COLO829 (cell line): Measurements from ENCODE around the gene PITPNC1.

Experiments
- DNase-seq: peaks from one replicate; pipeline ENCODE4 v3.0.0; 2012; ENCODE audit warnings: low spot score

The PITPNC1 gene

DNA sequence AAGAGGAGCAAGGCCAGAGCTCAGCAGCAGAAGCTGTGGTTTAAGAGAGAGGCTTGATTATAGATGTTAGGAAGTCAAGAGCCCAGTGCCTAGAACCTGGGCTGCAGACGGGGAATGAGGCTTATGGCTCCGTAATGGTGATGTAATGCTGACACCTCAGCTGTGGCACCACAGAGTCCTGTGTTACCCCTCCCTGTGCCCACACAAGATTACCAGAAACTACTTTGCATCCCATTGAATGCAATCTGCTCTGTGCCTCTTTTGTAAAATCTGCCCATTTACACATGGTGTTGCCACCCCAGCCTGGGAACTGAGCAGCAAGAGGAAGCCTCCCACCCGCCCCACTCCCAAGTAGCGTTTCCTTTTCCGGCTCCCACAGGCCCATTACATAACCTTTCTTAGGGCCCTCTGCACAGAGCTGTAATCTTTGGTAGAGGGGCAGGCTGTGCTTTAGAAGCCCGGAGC is 57.0 kb downstream of the PITPNC1 start:
- DNase-seq: no peak

DNA sequence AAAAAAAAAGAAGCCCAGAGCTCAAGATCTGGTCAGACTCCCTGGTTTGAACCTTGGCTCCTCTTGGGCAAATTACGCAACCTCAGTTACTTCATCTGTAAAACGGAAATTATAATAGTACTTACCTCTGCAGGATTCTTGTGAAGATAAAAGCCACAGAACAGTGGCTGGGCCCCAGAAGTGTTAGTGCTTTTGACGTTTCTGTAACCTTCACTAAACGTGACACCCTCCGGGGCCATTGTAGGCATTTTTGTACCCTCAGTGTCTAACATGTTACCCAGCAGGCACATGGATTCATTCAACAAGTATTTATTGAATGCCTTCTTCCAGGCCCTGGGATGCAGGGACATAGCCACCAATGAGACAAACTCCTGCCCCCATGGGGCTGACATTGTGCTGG is 58.0 kb downstream of the PITPNC1 start:
- no peak for DNase-seq

GRCh38 chr17:67435786-67436185 is 58.7 kb downstream of the PITPNC1 start:
- no peak for DNase-seq

- DNase-seq: no peak
These were observed 59.2 kb downstream of the PITPNC1 start for GRCh38 chr17:67436233-67436632.

- no peak for DNase-seq
These were observed 61.6 kb downstream of the PITPNC1 start for GRCh38 chr17:67438667-67439066.

GRCh38 chr17:67439269-67439668 is 62.2 kb downstream of the PITPNC1 start:
- no peak for DNase-seq

GRCh38 chr17:67440277-67441051 is 63.4 kb downstream of the PITPNC1 start:
- no peak for DNase-seq

- DNase-seq: no peak
These were observed 64.2 kb downstream of the PITPNC1 start for GRCh38 chr17:67441052-67441895.

DNA sequence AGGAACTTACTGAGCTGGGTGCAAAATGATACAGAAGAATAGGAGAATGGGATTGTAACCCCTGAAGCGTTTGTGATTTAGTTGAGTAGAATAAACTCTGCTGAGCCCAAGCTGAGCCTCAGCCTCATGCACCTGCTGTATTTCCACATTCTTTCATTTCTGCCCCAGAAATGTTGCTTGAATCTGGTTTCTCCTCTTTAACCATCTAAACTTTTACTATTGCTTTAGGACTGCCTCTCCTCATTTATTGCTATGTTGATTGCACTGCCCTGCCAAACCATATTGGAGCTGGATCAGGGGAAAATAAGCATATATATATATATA is 64.8 kb downstream of the PITPNC1 start:
- DNase-seq: no peak

DNA sequence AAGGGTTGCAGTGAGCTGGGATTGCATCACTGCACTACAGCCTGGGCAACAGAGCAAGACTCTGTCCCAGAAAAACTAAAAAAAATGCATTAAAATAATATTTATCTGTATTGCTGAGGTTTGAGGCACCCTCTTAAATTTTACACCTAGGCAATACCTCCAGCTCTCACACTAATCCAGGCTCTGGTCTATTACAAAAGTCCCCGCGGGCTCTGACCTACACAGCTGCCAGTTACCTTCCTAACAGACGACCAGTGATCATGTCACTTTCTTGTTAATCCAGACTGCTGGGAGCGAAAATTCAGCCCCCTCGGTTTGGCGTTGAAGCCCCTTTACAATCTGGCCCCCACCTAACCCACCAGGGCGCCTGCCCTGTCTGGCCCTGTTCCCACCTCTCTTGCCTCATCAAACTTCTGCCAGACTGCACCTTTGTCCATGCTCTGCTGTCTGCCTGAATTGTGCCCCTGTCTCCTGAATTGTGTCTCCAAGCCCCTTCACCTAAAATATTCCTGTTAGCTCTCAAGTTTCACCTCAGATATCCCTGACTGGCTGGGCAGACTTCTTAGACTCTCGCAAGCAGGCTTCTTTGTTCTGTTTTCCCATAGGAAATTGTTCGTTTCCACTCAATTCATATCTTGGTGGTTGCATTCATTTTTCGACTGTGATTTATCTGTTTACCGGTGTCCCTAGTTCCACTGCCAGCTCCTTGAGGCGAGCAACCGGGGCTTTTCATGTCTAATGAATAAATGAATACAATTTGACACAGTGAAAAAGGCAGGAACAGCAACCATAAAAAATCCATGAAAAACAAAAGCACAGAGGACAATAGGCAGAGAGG is 65.9 kb downstream of the PITPNC1 start:
- DNase-seq: no peak

- DNase-seq: no peak
These were observed 67.0 kb downstream of the PITPNC1 start for GRCh38 chr17:67443931-67444595.

DNA sequence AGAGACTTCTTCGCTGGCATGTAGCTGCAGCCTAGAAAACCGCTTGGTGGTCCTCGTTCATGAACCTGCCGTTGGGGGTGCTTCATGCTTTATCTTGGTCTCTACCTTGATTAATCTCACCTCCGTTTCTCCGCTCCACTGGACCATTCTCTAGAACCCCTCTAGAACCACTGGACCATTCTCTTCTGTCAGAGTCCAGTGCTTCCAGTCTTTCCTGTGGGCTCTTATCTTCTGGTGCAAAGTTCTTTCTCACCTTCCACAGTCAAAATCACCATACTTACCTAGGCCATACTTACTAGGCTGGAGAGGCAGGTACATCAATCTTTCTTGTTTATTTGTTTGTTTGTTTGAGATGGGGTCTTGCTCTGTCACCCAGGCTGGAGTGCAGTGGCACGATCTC is 71.4 kb downstream of the PITPNC1 start:
- DNase-seq: no peak

GRCh38 chr17:67449065-67449464 is 72.0 kb downstream of the PITPNC1 start:
- DNase-seq: no peak

- no peak for DNase-seq
These were observed 73.0 kb downstream of the PITPNC1 start for GRCh38 chr17:67449845-67450755.

GRCh38 chr17:67452681-67453554 is 75.8 kb downstream of the PITPNC1 start:
- no peak for DNase-seq

- no peak for DNase-seq
These were observed 79.0 kb downstream of the PITPNC1 start for GRCh38 chr17:67456103-67456502.

DNA sequence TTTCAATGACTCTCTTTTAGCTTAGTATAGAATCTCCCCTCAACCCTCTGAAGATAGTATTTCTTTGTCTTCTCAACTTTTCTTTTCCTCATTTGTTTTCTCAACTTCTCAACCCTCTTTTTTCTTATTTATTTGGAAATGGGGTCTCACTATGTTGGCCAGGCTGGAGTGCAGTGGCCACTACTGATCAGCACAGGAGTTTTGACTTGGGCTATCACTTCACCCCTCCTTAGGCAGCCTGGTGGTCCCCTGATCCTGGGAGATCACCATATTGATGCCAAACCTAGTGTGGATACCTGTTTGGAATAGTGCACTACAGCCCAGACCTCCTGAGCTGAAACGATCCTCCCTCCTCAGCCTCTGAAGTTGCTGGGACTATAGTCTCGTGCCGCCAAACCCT is 79.8 kb downstream of the PITPNC1 start:
- DNase-seq: no peak

GRCh38 chr17:67458203-67458602 is 81.1 kb downstream of the PITPNC1 start:
- DNase-seq: no peak

DNA sequence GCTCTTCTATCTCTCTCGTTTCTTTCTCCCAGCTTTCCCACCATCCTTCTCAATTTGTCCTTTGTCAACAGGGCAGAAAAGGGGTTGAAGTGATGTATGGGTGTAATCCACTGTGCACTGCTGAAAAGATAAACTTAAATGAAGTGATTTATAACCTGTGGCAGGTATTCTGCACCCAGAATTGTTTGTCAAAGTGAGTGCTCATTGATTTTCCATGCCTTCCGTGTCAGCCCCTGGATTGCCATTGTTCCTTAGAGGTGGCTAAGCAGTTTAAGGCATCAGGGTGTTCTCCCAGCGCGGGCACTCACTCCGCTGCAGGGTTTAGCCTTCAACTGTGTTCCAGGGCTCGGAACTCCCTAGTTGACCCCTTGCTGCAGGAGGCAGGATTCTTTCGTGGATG is 82.9 kb downstream of the PITPNC1 start:
- DNase-seq: no peak

GRCh38 chr17:67461228-67461780 is 84.2 kb downstream of the PITPNC1 start:
- DNase-seq: no peak
